GM21367 (cell line): ENCODE results near the gene HS6ST1.
"Not testable (repeated sequence)": the region's sequence is repeated elsewhere in the genome, so short reads cannot be mapped to it uniquely, and the experiment has no call there.

ENCODE experiments used
- ATAC-seq: cut with Tn5 transposase; IDR thresholded peaks from one replicate; pipeline ENCODE4 v1.9.1; 2021; ENCODE audit not compliant: unreplicated experiment

Gene HS6ST1

GRCh38 chr2:128269990-128270671 lies 48.5 kb downstream of the HS6ST1 start:
- ATAC-seq: no peak

- no peak for ATAC-seq
Measured at GRCh38 chr2:128269063-128269989, 49.3 kb downstream of the HS6ST1 start.

GRCh38 chr2:128268611-128269010 lies 50.1 kb downstream of the HS6ST1 start:
- ATAC-seq: not testable (repeated sequence)

- ATAC-seq: not testable (repeated sequence)
Measured at GRCh38 chr2:128268145-128268544, 50.5 kb downstream of the HS6ST1 start.

- ATAC-seq: not testable (repeated sequence)
Measured at GRCh38 chr2:128267649-128268048, 51.0 kb downstream of the HS6ST1 start.

GRCh38 chr2:128267197-128267596 lies 51.5 kb downstream of the HS6ST1 start:
- ATAC-seq: not testable (repeated sequence)

- not testable (repeated sequence) for ATAC-seq
Measured at GRCh38 chr2:128266463-128266862, 52.2 kb downstream of the HS6ST1 start.

- not testable (repeated sequence) for ATAC-seq
Measured at GRCh38 chr2:128265608-128265993, 53.1 kb downstream of the HS6ST1 start.

- ATAC-seq: no peak
Measured at GRCh38 chr2:128264881-128265607, 53.6 kb downstream of the HS6ST1 start.

- no peak for ATAC-seq
Measured at GRCh38 chr2:128263902-128264331, 54.8 kb downstream of the HS6ST1 start.

- ATAC-seq: no peak
Measured at GRCh38 chr2:128262315-128263253, 56.1 kb downstream of the HS6ST1 start.

- no peak for ATAC-seq
Measured at GRCh38 chr2:128261245-128262128, 57.2 kb downstream of the HS6ST1 start.

- ATAC-seq: no peak
Measured at GRCh38 chr2:128260239-128261138, 58.2 kb downstream of the HS6ST1 start.

- no peak for ATAC-seq
Measured at GRCh38 chr2:128259585-128259984, 59.1 kb downstream of the HS6ST1 start.

- ATAC-seq: no peak
Measured at GRCh38 chr2:128258218-128258617, 60.5 kb downstream of the HS6ST1 start.

GRCh38 chr2:128252501-128252900 lies 66.2 kb downstream of the HS6ST1 start:
- no peak for ATAC-seq

- ATAC-seq: not testable (repeated sequence)
Measured at GRCh38 chr2:128252086-128252485, 66.6 kb downstream of the HS6ST1 start.
